WTC11 (cell line): ENCODE measurements around the gene SIPA1L2.

Source experiments
- PREB ChIP-seq: sonication (generic); formaldehyde crosslinking; IDR thresholded peaks from 2 replicates; pipeline ENCODE4 v1.8.1; 2022; ENCODE audit warnings: mild to moderate bottlenecking, missing genetic modification reagents, moderate library complexity, borderline replicate concordance
- TF ChIP-seq, protein P1 (sequence below): fragments of 200-600 bp; IDR thresholded peaks from 2 replicates; pipeline ENCODE4 v1.8.0; 2022; ENCODE audit warnings: antibody characterized with exemption

- TF ChIP-seq, protein P1, sequence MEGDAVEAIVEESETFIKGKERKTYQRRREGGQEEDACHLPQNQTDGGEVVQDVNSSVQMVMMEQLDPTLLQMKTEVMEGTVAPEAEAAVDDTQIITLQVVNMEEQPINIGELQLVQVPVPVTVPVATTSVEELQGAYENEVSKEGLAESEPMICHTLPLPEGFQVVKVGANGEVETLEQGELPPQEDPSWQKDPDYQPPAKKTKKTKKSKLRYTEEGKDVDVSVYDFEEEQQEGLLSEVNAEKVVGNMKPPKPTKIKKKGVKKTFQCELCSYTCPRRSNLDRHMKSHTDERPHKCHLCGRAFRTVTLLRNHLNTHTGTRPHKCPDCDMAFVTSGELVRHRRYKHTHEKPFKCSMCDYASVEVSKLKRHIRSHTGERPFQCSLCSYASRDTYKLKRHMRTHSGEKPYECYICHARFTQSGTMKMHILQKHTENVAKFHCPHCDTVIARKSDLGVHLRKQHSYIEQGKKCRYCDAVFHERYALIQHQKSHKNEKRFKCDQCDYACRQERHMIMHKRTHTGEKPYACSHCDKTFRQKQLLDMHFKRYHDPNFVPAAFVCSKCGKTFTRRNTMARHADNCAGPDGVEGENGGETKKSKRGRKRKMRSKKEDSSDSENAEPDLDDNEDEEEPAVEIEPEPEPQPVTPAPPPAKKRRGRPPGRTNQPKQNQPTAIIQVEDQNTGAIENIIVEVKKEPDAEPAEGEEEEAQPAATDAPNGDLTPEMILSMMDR: no peak
- no peak for TF ChIP-seq PREB (CRISPR knock-in tag)
Measured at GRCh38 chr1:232611834-232612233, 18.1 kb downstream of the SIPA1L2 start.
